ENCODE results near the gene TNFAIP8L2.
"Not testable (repeated sequence)": the region's sequence is repeated elsewhere in the genome, so short reads cannot be mapped to it uniquely, and the experiment has no call there.

Gene TNFAIP8L2

GRCh38 chr1:151189637-151190445 lies 33.4 kb downstream of the TNFAIP8L2 start, which contains the start of gene VPS72:
TSS of gene VPS72 (minus strand) at chr1:151190197. CDS start at chr1:151190121, 76 bp downstream.
- peak; percentile 77 to 79 for DNase-seq (ENCODE audit: low read depth in 2 of 2)

- no peak for DNase-seq (ENCODE audit: low read depth in 2 of 2)
These were observed 35.6 kb downstream of the TNFAIP8L2 start for GRCh38 chr1:151192047-151192446.

- no peak for DNase-seq (ENCODE audit: low read depth in 2 of 2)
These were observed 36.9 kb downstream of the TNFAIP8L2 start for GRCh38 chr1:151193304-151193703.

DNA sequence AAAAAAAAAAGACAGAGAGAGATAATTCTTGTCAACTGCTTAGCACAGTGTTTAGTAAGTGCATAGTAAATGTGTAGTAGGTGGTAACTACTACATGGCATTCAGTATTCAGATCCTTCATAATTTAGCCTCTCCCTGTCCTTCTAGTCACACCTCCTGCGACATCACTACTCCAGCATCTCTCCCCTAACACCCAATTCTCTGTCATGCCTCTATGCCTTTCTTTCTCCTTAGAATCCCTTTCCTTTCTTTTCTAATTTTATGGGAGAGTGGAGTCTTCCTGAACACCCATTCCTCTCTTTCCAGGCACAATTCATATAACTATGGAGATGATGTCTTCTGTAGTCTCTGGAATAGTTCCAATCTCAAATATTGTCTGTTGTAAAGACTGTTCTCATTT lies 37.4 kb downstream of the TNFAIP8L2 start:
- no peak for DNase-seq (ENCODE audit: low read depth in 2 of 2)

GRCh38 chr1:151194894-151195594 lies 38.6 kb downstream of the TNFAIP8L2 start:
- DNase-seq (ENCODE audit: low read depth in 2 of 2): not testable (repeated sequence)

DNA sequence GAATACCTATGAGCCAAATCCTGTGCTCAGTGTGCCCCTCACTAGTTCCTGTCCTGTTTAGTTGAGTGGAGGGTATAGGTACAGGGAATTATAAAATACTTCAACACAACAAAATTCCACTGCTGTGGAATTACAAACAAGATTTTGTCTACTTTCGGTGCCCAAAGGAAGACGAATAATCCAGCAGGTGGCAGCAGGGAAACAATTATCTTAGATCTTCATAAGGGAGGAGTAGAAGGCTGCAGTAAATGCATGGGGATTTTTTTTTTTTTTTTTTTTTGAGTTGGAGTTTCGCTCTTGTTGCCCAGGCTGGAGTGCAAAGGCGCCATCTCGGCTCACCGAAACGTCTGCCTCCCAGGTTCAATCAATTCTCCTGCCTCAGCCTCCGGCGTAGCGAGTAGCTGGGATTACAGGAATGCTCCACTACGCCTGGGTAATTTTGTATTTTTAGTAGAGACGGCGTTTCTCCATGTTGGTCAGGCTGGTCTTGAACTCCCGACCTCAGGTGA lies 39.9 kb downstream of the TNFAIP8L2 start:
- no peak for DNase-seq (ENCODE audit: low read depth in 2 of 2)

- no peak for DNase-seq (ENCODE audit: low read depth in 2 of 2)
These were observed 41.4 kb downstream of the TNFAIP8L2 start for GRCh38 chr1:151197863-151198253.

GRCh38 chr1:151198254-151199127 lies 42.0 kb downstream of the TNFAIP8L2 start, which contains the start of gene PIP5K1A:
TSS of gene PIP5K1A (plus strand) at chr1:151198552. CDS start at chr1:151198997, 445 bp downstream.
- peak; percentile 99 for DNase-seq (ENCODE audit: low read depth in 2 of 2)

- no peak for DNase-seq (ENCODE audit: low read depth in 2 of 2)
These were observed 43.6 kb downstream of the TNFAIP8L2 start for GRCh38 chr1:151199873-151200581.

- not testable (repeated sequence) for DNase-seq (ENCODE audit: low read depth in 2 of 2)
These were observed 49.0 kb downstream of the TNFAIP8L2 start for GRCh38 chr1:151205381-151205965.
